Fibroblast of lung (primary cell): ENCODE results near the gene IL17RA. TPM values are rescaled to one million over a fixed set of nuclear protein-coding genes. Genes with fewer than 3 reads are reported as not detected.

ENCODE experiments used
- DNase-seq, 2 donors: peaks; one replicate each; pipeline versions ENCODE4 v3.0.0 to v3.0.0-alpha.2; 2010; ENCODE audit warnings: low read depth in 2 of 2
- H2AFZ ChIP-seq: 2 replicates; pipeline ENCODE4 v1.5.1; 2012; ENCODE audit warnings: low read length, control low read depth, inconsistent platforms
- H3K27ac ChIP-seq: 2 replicates; pipeline ENCODE4 v1.5.1; 2011; ENCODE audit warnings: low read length, control low read depth; ENCODE audit not compliant: insufficient read depth
- H3K27me3 ChIP-seq: 2 replicates; pipeline ENCODE4 v1.5.1; 2011; ENCODE audit warnings: mild to moderate bottlenecking, low read length; ENCODE audit not compliant: control insufficient read depth, insufficient read depth
- H3K36me3 ChIP-seq: 2 replicates; pipeline ENCODE4 v1.5.1; 2011; ENCODE audit warnings: low read length; ENCODE audit not compliant: control insufficient read depth, insufficient read depth
- H3K4me1 ChIP-seq: 2 replicates; pipeline ENCODE4 v1.5.1; 2011; ENCODE audit warnings: low read length; ENCODE audit not compliant: control insufficient read depth, insufficient read depth; ENCODE audit errors: extremely low read depth
- H3K4me2 ChIP-seq: 2 replicates; pipeline ENCODE4 v1.5.1; 2011; ENCODE audit warnings: low read length, control low read depth; ENCODE audit not compliant: insufficient read depth; ENCODE audit errors: extremely low read depth
- H3K4me3 ChIP-seq, 4 experiments: fragments of 200-600 bp in 1 of 4; sonication (generic) in 1 of 4; replicated peaks in 1 of 4; 2 replicates each; pipeline ENCODE4 v1.5.1; 2011 to 2016; ENCODE audit warnings: low read length in 4 of 4, low read depth in 3 of 4, mild to moderate bottlenecking in 3 of 4, control low read depth in 2 of 4, inconsistent platforms in 1 of 4, mixed read lengths in 1 of 4; ENCODE audit not compliant: insufficient read depth in 1 of 4; ENCODE audit errors: control extremely low read depth in 1 of 4
- H3K79me2 ChIP-seq: 2 replicates; pipeline ENCODE4 v1.5.1; 2012; ENCODE audit warnings: mild to moderate bottlenecking, low read length, inconsistent platforms; ENCODE audit not compliant: control insufficient read depth, insufficient read depth
- H3K9ac ChIP-seq: 2 replicates; pipeline ENCODE4 v1.5.1; 2011; ENCODE audit warnings: mild to moderate bottlenecking, low read length, control low read depth; ENCODE audit not compliant: insufficient read depth
- H3K9me3 ChIP-seq: 2 replicates; pipeline ENCODE4 v1.5.1; 2012; ENCODE audit warnings: low read depth, low read length; ENCODE audit not compliant: control insufficient read depth, insufficient read depth
- H4K20me1 ChIP-seq: 2 replicates; pipeline ENCODE4 v1.5.1; 2011; ENCODE audit warnings: low read length; ENCODE audit not compliant: control insufficient read depth, insufficient read depth; ENCODE audit errors: extremely low read depth
- EZH2 ChIP-seq: IDR thresholded peaks from 2 replicates; pipeline ENCODE4 v1.5.1; 2012; ENCODE audit warnings: low read length, control low read depth, mild to moderate bottlenecking; ENCODE audit errors: missing control alignments
- polyA plus RNA-seq, 2 donors: library from polyadenylated mRNA; depleted of rRNA in 1 of 2; stranded (reverse) in 1 of 2; unstranded in 1 of 2; fragments of >200 nt; gene quantifications; 2 replicates each; pipeline ENCODE4 v1.2.1, GENCODE V29; 2011 to 2012; ENCODE audit warnings: missing spikeins in 1 of 2
- total RNA-seq: library from RNA; depleted of rRNA; stranded (reverse); fragments of >200 nt; gene quantifications from 2 replicates; pipeline ENCODE4 v1.2.1, GENCODE V29; 2014
- TF ChIP-seq, protein P1 (sequence below), 2 donors: IDR thresholded peaks in 1 of 2; conservative IDR thresholded peaks in 1 of 2; 1 replicate in 1 of 2; 2 replicates in 1 of 2; pipeline ENCODE4 v1.5.1; 2011 to 2012; ENCODE audit warnings: low read length in 2 of 2, control low read depth in 1 of 2, inconsistent platforms in 1 of 2, low read depth in 1 of 2, mild to moderate bottlenecking in 1 of 2

Gene IL17RA
- total and polyA plus RNA-seq, 2 donors (not counting 1 experiment from before 2014, with no cell fraction given), result 5.3 to 7.1 TPM

GRCh38 chr22:17140022-17140421, 55.2 kb downstream of the IL17RA start:
- no peak overlapping the region for H2AFZ ChIP-seq
- H3K27ac ChIP-seq, result no peak overlapping the region
- DNase-seq, result no peak
- peaks cover 14% of the 10 kb centered on the region for H3K36me3 ChIP-seq
- no peaks in the 10 kb centered on the region for H3K79me2 ChIP-seq
- H3K4me2 ChIP-seq, result no peak overlapping the region
- no peaks in the 10 kb centered on the region for H3K9me3 ChIP-seq
- no peaks in the 10 kb centered on the region for H3K4me1 ChIP-seq
- H3K9ac ChIP-seq, result no peak overlapping the region
- H3K4me3 ChIP-seq, result no peak overlapping the region
- no peaks in the 10 kb centered on the region for H3K27me3 ChIP-seq
- no peak for TF ChIP-seq EZH2
- TF ChIP-seq, protein P1, sequence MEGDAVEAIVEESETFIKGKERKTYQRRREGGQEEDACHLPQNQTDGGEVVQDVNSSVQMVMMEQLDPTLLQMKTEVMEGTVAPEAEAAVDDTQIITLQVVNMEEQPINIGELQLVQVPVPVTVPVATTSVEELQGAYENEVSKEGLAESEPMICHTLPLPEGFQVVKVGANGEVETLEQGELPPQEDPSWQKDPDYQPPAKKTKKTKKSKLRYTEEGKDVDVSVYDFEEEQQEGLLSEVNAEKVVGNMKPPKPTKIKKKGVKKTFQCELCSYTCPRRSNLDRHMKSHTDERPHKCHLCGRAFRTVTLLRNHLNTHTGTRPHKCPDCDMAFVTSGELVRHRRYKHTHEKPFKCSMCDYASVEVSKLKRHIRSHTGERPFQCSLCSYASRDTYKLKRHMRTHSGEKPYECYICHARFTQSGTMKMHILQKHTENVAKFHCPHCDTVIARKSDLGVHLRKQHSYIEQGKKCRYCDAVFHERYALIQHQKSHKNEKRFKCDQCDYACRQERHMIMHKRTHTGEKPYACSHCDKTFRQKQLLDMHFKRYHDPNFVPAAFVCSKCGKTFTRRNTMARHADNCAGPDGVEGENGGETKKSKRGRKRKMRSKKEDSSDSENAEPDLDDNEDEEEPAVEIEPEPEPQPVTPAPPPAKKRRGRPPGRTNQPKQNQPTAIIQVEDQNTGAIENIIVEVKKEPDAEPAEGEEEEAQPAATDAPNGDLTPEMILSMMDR (conservative IDR thresholded peaks at IDR 0.05 in 1 of 2, IDR thresholded peaks at IDR 0.05 in 1 of 2; ENCODE audit: low read depth in 1 of 2, low read length in 2 of 2), result no peak
- H4K20me1 ChIP-seq, result no peaks in the 10 kb centered on the region

- H3K4me2 ChIP-seq, result no peak overlapping the region
- H3K4me1 ChIP-seq, result no peaks in the 10 kb centered on the region
- no peak overlapping the region for H3K27ac ChIP-seq
- no peaks in the 10 kb centered on the region for H4K20me1 ChIP-seq
- TF ChIP-seq EZH2, result no peak
- TF ChIP-seq, protein P1 (conservative IDR thresholded peaks at IDR 0.05 in 1 of 2, IDR thresholded peaks at IDR 0.05 in 1 of 2; ENCODE audit: low read depth in 1 of 2, low read length in 2 of 2), result no peak
- H3K4me3 ChIP-seq, result no peak overlapping the region
- no peaks in the 10 kb centered on the region for H3K79me2 ChIP-seq
- no peak overlapping the region for H2AFZ ChIP-seq
- H3K27me3 ChIP-seq, result no peaks in the 10 kb centered on the region
- DNase-seq, result no peak
- H3K9ac ChIP-seq, result no peak overlapping the region
- H3K9me3 ChIP-seq, result no peaks in the 10 kb centered on the region
- peaks cover 14% of the 10 kb centered on the region for H3K36me3 ChIP-seq
These were observed 56.3 kb downstream of the IL17RA start for GRCh38 chr22:17140826-17141766.

DNA sequence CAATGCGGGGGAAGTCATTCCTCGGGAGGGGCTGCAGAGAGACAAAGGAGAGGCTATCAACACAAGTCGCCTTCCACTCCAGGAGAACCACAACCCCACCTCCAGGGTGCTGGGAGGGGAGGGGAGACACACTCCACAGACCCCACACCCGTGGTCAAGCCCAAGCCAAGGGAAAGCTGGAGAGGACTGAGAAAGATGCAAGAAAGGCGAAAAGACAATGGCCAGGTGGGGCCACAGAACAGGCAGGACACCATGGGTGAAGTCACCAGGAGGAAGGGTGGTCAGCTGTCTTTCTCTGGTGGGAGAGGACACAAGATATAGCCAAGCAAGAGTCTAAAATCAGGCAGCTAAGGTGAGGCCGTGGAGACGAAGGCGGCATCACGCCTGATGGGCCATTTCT, 58.3 kb downstream of the IL17RA start:
- Histone ChIP-seq H3K4me2 (no peak overlapping the region), H2AFZ (no peak overlapping the region), H3K4me3 (no peak overlapping the region), H3K27me3 (no peaks in the 10 kb centered on the region), H3K36me3 (peaks cover 9% of the 10 kb centered on the region), H3K27ac (no peak overlapping the region), H3K4me1 (no peaks in the 10 kb centered on the region), H4K20me1 (no peaks in the 10 kb centered on the region), H3K9ac (no peak overlapping the region), H3K9me3 (no peaks in the 10 kb centered on the region), H3K79me2 (no peaks in the 10 kb centered on the region)
- TF ChIP-seq, protein P1 (conservative IDR thresholded peaks at IDR 0.05 in 1 of 2, IDR thresholded peaks at IDR 0.05 in 1 of 2; ENCODE audit: low read depth in 1 of 2, low read length in 2 of 2), result no peak
- no peak for TF ChIP-seq EZH2
- DNase-seq, result no peak
